ENCODE measurements around the gene PPP1R3G.

PPP1R3G gene

DNA sequence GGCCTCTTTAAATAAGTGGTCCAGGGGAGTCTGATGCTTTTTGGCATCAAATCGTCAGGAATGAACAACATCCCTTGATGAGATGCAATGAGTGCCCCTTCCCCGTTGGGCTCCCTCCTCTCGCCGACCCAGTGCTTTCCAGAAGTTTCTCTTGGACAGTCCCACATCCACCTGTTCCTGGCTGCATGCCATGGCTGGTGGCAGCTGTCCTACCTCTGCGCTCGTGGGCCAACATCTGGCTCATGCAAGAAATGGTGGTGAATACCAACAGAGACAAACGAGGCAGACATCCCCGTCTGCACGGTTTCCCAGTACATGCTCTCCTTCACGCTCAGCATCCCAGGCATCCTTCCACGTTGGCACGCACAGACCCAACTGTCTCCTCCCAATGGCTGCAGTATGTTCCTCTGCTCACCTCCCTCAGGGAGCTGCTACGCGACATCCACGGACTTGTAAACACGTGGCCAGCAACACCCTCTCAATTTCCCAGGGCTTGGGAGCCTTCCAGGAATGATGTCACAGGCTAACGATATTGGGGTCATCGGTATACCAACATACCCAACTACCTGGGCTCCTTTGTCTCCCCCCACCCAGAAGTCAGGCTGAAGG lies 37.5 kb downstream of the PPP1R3G start:
- no peak for DNase-seq (ENCODE audit: low spot score)

DNA sequence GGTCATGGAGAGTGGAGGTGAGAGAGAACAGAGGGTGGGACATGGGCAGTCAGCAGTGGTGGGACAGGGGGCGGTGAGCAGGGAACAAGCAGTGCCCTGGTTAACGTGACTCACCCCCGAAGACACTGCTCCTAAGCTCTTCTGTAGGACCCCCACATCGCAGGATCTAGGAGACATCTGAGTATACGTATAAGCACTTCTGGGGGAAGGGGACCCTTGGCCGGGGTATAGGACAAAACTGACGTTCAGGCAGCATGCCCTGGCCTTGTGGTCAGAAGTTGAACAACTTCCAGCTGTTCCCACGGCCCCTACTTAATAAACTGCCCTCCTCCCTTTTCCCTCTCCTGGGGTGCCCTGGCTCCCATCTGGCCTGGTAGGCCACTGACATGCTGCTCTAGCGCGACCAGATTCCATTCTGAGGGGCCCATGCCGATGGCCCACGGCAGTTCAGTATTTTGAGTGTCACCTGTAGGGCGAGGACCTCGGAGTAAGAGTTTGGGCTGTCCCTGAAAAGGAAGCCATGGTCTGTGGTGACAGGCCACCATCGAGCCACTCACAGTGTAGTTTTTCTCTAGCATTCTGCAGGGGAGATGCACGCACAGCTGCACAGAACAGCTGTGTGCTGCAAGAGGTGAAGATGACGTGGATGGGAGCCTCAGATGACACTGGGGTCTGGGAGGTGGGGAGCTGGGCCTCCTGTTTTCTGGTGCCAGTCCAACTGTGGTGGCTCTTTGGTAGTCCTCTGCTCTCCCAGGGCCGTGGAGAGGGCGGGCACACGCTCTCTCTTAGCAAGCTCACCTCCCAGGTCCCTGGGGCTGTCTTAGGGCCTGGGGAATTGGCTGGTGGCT lies 38.4 kb downstream of the PPP1R3G start:
- no peak overlapping the region for H3K27ac ChIP-seq
- TF ChIP-seq, protein P1, sequence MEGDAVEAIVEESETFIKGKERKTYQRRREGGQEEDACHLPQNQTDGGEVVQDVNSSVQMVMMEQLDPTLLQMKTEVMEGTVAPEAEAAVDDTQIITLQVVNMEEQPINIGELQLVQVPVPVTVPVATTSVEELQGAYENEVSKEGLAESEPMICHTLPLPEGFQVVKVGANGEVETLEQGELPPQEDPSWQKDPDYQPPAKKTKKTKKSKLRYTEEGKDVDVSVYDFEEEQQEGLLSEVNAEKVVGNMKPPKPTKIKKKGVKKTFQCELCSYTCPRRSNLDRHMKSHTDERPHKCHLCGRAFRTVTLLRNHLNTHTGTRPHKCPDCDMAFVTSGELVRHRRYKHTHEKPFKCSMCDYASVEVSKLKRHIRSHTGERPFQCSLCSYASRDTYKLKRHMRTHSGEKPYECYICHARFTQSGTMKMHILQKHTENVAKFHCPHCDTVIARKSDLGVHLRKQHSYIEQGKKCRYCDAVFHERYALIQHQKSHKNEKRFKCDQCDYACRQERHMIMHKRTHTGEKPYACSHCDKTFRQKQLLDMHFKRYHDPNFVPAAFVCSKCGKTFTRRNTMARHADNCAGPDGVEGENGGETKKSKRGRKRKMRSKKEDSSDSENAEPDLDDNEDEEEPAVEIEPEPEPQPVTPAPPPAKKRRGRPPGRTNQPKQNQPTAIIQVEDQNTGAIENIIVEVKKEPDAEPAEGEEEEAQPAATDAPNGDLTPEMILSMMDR (IDR thresholded peaks at IDR 0.05): no peak
- no peak for DNase-seq (ENCODE audit: low spot score)
- no peak overlapping the region for H3K4me3 ChIP-seq

More for the DNA sequence above, 37.5 kb downstream of the PPP1R3G start:
- TF ChIP-seq, protein P1 (IDR thresholded peaks at IDR 0.05): no peak
- no peak overlapping the region for H3K27ac ChIP-seq
- H3K4me3 ChIP-seq: no peak overlapping the region

DNA sequence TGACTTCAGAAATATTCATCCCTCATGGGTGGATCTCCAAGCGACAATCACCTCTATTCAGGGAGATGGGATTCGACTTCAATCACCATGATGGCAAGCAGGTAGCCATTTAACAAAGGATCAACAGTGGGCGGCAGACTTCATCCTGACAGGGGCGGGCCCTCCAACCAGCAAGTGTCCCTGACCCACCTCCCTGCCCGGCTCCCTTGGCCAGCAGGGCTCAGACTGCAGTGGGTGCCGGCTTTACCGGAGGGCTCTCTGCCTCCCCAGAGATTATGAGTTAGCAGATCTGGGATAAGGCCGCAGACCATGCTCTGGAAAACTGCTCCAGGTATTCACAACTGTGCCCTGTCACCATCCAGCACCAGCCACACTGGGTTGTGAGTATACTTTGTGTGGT lies 39.4 kb downstream of the PPP1R3G start:
- Histone ChIP-seq H3K4me3 (no peak overlapping the region), H3K27ac (no peak overlapping the region)
- DNase-seq (ENCODE audit: low spot score): no peak
- TF ChIP-seq, protein P1 (IDR thresholded peaks at IDR 0.05): no peak

DNA sequence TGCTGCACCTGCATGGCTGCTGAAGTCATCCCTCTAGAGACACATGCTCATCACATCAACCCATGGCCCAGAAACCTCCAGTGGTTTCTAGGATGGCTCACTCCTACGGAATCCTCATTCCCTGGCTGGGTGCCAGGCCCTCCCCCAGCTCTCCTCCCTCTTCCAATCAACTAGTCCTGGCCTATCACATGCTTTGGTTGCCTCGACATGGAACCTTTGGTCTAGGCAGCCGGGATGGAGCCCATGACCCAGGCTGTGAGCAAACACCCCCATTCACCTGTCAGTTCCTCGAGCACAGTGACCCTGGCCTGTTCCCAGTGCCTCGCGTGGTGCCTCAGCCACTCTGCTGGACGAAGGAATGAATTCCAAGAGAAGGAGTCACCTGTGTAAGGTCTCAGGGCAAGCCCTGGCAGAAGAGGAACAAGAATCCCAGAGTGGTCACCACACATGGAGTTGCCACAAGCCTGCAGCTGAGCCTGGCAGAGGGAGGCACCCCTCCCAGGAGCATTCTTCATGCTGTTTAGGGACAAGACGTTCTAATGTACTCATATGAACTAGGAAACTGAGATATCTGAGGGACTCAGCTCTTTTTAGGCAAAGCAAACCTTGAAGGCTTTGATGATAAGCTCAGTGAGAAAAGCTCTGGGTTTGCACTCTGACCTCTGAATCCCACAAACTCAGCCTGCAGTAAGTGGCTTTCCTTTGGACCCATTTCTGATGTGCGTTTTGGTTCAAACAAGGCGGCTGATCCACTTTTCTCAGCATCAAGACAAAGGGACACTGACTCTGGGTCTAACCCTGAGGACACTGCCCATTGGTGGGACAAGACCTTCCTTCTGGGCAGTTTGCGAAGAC lies 40.2 kb downstream of the PPP1R3G start:
- TF ChIP-seq, protein P1 (IDR thresholded peaks at IDR 0.05): no peak
- no peak for DNase-seq (ENCODE audit: low spot score)
- no peak overlapping the region for H3K27ac ChIP-seq
- H3K4me3 ChIP-seq: no peak overlapping the region

DNA sequence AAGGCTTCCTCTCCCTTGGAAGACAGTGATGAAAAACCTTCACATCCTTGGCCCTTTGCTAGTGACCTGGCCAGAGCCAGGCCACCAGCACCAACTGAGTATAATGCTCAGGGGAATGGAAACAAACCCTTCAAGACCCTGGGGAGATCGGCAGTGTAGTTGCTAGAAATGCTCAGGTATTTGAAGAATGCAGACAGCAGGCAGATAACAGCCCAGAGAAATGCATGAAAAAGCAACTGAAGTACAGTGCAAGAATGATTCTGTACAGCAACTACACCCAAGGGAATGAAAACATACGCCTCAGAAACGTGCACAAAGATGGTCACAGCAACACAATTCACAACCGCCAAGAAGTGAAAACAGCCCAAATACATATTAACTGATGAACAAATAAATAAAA lies 41.1 kb downstream of the PPP1R3G start:
- no peak overlapping the region for H3K27ac ChIP-seq
- no peak for DNase-seq (ENCODE audit: low spot score)
- H3K4me3 ChIP-seq: no peak overlapping the region
- TF ChIP-seq, protein P1 (IDR thresholded peaks at IDR 0.05): no peak

DNA sequence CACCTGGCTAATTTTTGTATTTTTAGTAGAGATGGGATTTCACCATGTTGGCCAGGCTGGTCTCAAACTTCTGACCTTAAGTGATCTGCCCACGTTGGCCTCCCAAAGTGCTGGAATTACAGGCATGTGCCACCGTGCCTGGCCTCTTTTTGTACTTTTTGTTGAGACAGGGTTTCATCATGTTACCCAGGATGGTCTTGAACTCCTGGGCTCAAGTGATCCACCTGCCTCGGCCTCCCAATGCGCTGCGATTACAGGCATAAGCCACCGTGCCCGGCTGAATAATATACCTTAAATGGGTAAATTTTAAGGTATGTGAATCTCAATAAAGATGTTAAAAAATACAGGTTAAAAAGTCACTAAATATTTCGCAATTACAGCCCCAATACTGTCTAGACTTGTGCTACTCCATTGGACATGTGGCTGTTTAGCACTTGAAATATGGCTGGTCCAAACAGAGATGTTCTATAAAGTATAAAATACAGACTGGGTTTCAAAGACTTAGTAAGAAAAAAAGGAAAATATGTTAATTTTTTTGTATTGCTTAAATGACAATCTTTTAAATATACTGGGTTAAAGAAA lies 42.1 kb downstream of the PPP1R3G start:
- TF ChIP-seq, protein P1 (IDR thresholded peaks at IDR 0.05): no peak
- Histone ChIP-seq H3K4me3 (no peak overlapping the region), H3K27ac (no peak overlapping the region)
- DNase-seq (ENCODE audit: low spot score): no peak
